HepG2 (cell line): ENCODE data around the gene KLF5. TPM values are rescaled to one million over a fixed set of nuclear protein-coding genes. Genes with fewer than 3 reads are reported as not detected.
A peak's percentile ranks its signal among the peaks of the same experiment; 100 is the strongest.

Experiments
- HDAC1 ChIP-seq: sonication (generic); formaldehyde crosslinking; IDR thresholded peaks from 2 replicates; pipeline ENCODE4 v1.5.1; 2020; ENCODE audit warnings: mild to moderate bottlenecking, missing genetic modification reagents
- HOXA3 ChIP-seq: sonication (generic); formaldehyde crosslinking; IDR thresholded peaks from 2 replicates; pipeline ENCODE4 v1.5.0; 2020; ENCODE audit warnings: missing genetic modification reagents
- KLF9 ChIP-seq: IDR thresholded peaks from 2 replicates; pipeline ENCODE4 v1.6.1; 2016; ENCODE audit warnings: low read depth
- LCORL ChIP-seq, 2 experiments: fragments of 450-650 bp in 1 of 2; sonication (generic) in 1 of 2; formaldehyde crosslinking in 1 of 2; IDR thresholded peaks; 2 replicates each; pipeline versions ENCODE4 v1.5.0 to v1.6.1; 2017 to 2020; ENCODE audit warnings: antibody characterized with exemption in 1 of 2, missing genetic modification reagents in 1 of 2
- MED13 ChIP-seq: sonication (generic); formaldehyde crosslinking; IDR thresholded peaks from 2 replicates; pipeline ENCODE4 v1.5.0; 2020; ENCODE audit warnings: missing genetic modification reagents
- PRDM10 ChIP-seq: sonication (generic); formaldehyde crosslinking; IDR thresholded peaks from 2 replicates; pipeline ENCODE4 v1.4.0; 2020; ENCODE audit warnings: low read depth, missing genetic modification reagents
- PRMT3 ChIP-seq: sonication (generic); formaldehyde crosslinking; IDR thresholded peaks from 2 replicates; pipeline ENCODE4 v1.8.1; 2022; ENCODE audit warnings: low read depth, mild to moderate bottlenecking, moderate library complexity, missing genetic modification reagents, borderline replicate concordance
- SIN3A ChIP-seq: IDR thresholded peaks from 2 replicates; pipeline ENCODE4 v1.6.1; 2011; ENCODE audit warnings: low read depth, mild to moderate bottlenecking, control low read depth, low read length, borderline replicate concordance
- SIN3B ChIP-seq: fragments of 150-350 bp; IDR thresholded peaks from 2 replicates; pipeline ENCODE4 v1.6.1; 2014; ENCODE audit warnings: low read length
- SOX5 ChIP-seq: IDR thresholded peaks from 2 replicates; pipeline ENCODE4 v1.6.1; 2016; ENCODE audit warnings: borderline replicate concordance
- TAF1 ChIP-seq: sonication (generic); formaldehyde crosslinking; IDR thresholded peaks from 2 replicates; pipeline ENCODE4 v1.4.0; 2020; ENCODE audit warnings: missing genetic modification reagents
- TBX2 ChIP-seq: sonication (generic); formaldehyde crosslinking; IDR thresholded peaks from 2 replicates; pipeline ENCODE4 v1.5.0; 2020; ENCODE audit warnings: missing genetic modification reagents, mild to moderate bottlenecking, borderline replicate concordance
- ZMYM4 ChIP-seq: sonication (generic); formaldehyde crosslinking; IDR thresholded peaks from 2 replicates; pipeline ENCODE4 v1.8.1; 2023; ENCODE audit warnings: mild to moderate bottlenecking, missing genetic modification reagents
- ZNF143 ChIP-seq: sonication (generic); formaldehyde crosslinking; IDR thresholded peaks from 2 replicates; pipeline ENCODE4 v1.4.0; 2020; ENCODE audit warnings: missing genetic modification reagents
- ZNF205 ChIP-seq: IDR thresholded peaks from 2 replicates; pipeline ENCODE4 v1.6.1; 2018; ENCODE audit warnings: missing biosample characterization, missing genetic modification reagents
- ZNF343 ChIP-seq: sonication (generic); formaldehyde crosslinking; IDR thresholded peaks from 2 replicates; pipeline ENCODE4 v1.4.0; 2020; ENCODE audit warnings: mild to moderate bottlenecking, missing genetic modification reagents
- ZNF496 ChIP-seq: sonication (generic); formaldehyde crosslinking; IDR thresholded peaks from 2 replicates; pipeline ENCODE4 v1.8.1; 2023; ENCODE audit warnings: mild to moderate bottlenecking, moderate library complexity, missing genetic modification reagents; ENCODE audit not compliant: insufficient replicate concordance
- ZNF562 ChIP-seq: sonication (generic); formaldehyde crosslinking; IDR thresholded peaks from 2 replicates; pipeline ENCODE4 v1.8.0; 2022; ENCODE audit warnings: missing genetic modification reagents, borderline replicate concordance
- ZNF713 ChIP-seq: sonication (generic); formaldehyde crosslinking; IDR thresholded peaks from 2 replicates; pipeline ENCODE4 v1.4.0; 2020; ENCODE audit warnings: mild to moderate bottlenecking, missing genetic modification reagents
- ZNF780A ChIP-seq: sonication (generic); formaldehyde crosslinking; IDR thresholded peaks from 2 replicates; pipeline ENCODE4 v1.8.0; 2022; ENCODE audit warnings: mild to moderate bottlenecking, missing genetic modification reagents, moderate library complexity
- ZNF816 ChIP-seq: sonication (generic); formaldehyde crosslinking; IDR thresholded peaks from 2 replicates; pipeline ENCODE4 v1.8.0; 2022; ENCODE audit warnings: missing genetic modification reagents, mild to moderate bottlenecking, borderline replicate concordance
- ZSCAN30 ChIP-seq: sonication (generic); formaldehyde crosslinking; IDR thresholded peaks from 2 replicates; pipeline ENCODE4 v1.5.0; 2020; ENCODE audit warnings: mild to moderate bottlenecking, missing genetic modification reagents
- ZSCAN9 ChIP-seq: IDR thresholded peaks from 2 replicates; pipeline ENCODE4 v1.6.1; 2016; ENCODE audit warnings: borderline replicate concordance
- polyA plus RNA-seq, 8 experiments: library from polyadenylated mRNA; depleted of rRNA in 3 of 8; stranded (reverse) in 7 of 8; unstranded in 1 of 8; fragments of >200 nt; fragmentation: Illumina TruSeq in 4 of 8; extraction: Trizol in 4 of 8; gene quantifications; 2 replicates each; pipeline versions ENCODE4 v1.2.1 to v1.2.3, GENCODE V29; 2011 to 2016; ENCODE audit warnings: low read depth in 4 of 8, missing spikeins in 1 of 8, mixed read lengths in 1 of 8; ENCODE audit not compliant: insufficient read depth in 1 of 8
- total RNA-seq, 5 experiments: library from RNA; depleted of rRNA; stranded (reverse); fragments of >200 nt; fragmentation: Illumina TruSeq; extraction: Trizol; gene quantifications; 2 replicates each; pipeline ENCODE4 v1.2.3, GENCODE V29; 2016; ENCODE audit warnings: low read depth in 1 of 5
- TF ChIP-seq, protein P1 (sequence below), 2 experiments: fragments of 450-650 bp in 1 of 2; sonication (generic) in 1 of 2; formaldehyde crosslinking; IDR thresholded peaks; 2 replicates each; pipeline versions ENCODE4 v1.5.0 to v1.8.0; 2020 to 2022; ENCODE audit warnings: mild to moderate bottlenecking in 1 of 2, missing genetic modification reagents in 1 of 2
- TF ChIP-seq, protein P2 (sequence below): sonication (generic); formaldehyde crosslinking; IDR thresholded peaks from 2 replicates; pipeline ENCODE4 v1.8.1; 2023; ENCODE audit warnings: mild to moderate bottlenecking, missing genetic modification reagents

Gene KLF5
- total and polyA plus RNA-seq, 2 of the 13 experiments (the other 11 are each of a cell fraction or from before 2014, with no cell fraction given) = 1.7 to 9.2 TPM

DNA sequence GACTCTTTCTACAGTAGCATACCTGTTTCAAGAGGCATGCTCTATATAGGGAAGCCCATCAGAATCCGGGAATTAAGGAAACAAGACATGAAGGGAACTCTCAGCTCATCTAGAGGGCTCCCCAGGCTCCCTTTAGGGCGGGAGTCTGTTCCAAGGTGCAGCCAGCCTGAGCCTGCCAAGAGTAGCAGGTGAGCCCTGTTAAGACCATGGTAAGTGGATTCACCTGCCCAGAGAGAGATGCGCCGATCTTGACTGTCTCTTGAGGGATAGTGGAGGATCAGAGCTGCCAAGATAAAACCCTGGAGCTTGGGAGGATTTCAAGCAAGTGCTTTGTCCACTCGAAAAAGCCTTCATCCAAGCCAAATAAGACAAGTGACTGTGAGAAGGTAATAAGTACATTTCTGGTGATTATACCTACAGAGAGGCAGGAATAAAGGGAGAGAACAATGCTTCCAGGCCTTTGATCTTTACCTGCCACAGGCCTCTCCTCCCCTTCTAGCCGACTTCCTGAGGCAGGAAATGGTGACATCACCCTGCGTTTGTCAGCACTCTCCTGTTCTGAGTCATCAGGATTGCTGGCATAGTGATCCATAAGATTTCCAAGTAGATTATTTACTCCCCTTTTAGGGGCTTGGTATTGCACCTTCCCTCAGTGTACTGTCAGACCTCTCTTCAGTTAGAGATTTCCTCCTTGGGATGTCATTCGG lies 31.5 kb downstream of the KLF5 start (continued):
- no peak; the same call in 1 of the 2 replicates for TF ChIP-seq LCORL (IDR thresholded peaks at IDR 0.05)
- TF ChIP-seq LCORL (CRISPR knock-in tag; IDR thresholded peaks at IDR 0.05) = peak; percentile 64; the same call in 1 of the 2 replicates
- peak; percentile 46; the same call in 1 of the 2 replicates for TF ChIP-seq ZMYM4 (CRISPR knock-in tag)
- TF ChIP-seq ZNF816 = no peak
- TF ChIP-seq, protein P1, sequence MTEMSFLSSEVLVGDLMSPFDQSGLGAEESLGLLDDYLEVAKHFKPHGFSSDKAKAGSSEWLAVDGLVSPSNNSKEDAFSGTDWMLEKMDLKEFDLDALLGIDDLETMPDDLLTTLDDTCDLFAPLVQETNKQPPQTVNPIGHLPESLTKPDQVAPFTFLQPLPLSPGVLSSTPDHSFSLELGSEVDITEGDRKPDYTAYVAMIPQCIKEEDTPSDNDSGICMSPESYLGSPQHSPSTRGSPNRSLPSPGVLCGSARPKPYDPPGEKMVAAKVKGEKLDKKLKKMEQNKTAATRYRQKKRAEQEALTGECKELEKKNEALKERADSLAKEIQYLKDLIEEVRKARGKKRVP (CRISPR knock-in tag; IDR thresholded peaks at IDR 0.05) = peak in 1 of 2 experiments; percentile 67; a peak in 2 of 4 replicates
- TF ChIP-seq TAF1 (CRISPR knock-in tag) = 0 out of 2 replicates have a peak, but pooled peaks have one; percentile 17
- TF ChIP-seq SIN3B = no peak
- no peak for TF ChIP-seq ZNF713
- no peak for TF ChIP-seq PRMT3 (CRISPR knock-in tag)
- TF ChIP-seq PRDM10 (CRISPR knock-in tag) = peak; percentile 53; the same call in 1 of the 2 replicates
- no peak for TF ChIP-seq ZNF562 (CRISPR knock-in tag)
- TF ChIP-seq, protein P2, sequence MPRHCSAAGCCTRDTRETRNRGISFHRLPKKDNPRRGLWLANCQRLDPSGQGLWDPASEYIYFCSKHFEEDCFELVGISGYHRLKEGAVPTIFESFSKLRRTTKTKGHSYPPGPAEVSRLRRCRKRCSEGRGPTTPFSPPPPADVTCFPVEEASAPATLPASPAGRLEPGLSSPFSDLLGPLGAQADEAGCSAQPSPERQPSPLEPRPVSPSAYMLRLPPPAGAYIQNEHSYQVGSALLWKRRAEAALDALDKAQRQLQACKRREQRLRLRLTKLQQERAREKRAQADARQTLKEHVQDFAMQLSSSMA (CRISPR knock-in tag) = 0 out of 2 replicates have a peak, but pooled peaks have one; percentile 49
- TF ChIP-seq HDAC1 (CRISPR knock-in tag) = peak; percentile 57
- no peak for TF ChIP-seq ZNF780A (CRISPR knock-in tag)
- TF ChIP-seq HOXA3 (CRISPR knock-in tag) = peak; percentile 70; the same call in 1 of the 2 replicates
- no peak for TF ChIP-seq ZSCAN30 (CRISPR knock-in tag)
- TF ChIP-seq ZSCAN9 (CRISPR knock-in tag) = peak; percentile 41; the same call in 1 of the 2 replicates
- no peak for TF ChIP-seq ZNF496 (CRISPR knock-in tag)
- peak; percentile 100 for TF ChIP-seq SOX5 (CRISPR knock-in tag)
- TF ChIP-seq ZNF205 (CRISPR knock-in tag) = peak; percentile 93
- no peak for TF ChIP-seq ZNF343 (CRISPR knock-in tag)
- TF ChIP-seq KLF9 = no peak
- no peak for TF ChIP-seq MED13 (CRISPR knock-in tag)
- peak; percentile 61; the same call in 1 of the 2 replicates for TF ChIP-seq TBX2 (CRISPR knock-in tag)
- TF ChIP-seq SIN3A = no peak
- TF ChIP-seq ZNF143 (CRISPR knock-in tag) = no peak
